ENCODE results near the gene ANKRD11. TPM values are rescaled to one million over a fixed set of nuclear protein-coding genes. Genes with fewer than 3 reads are reported as not detected.
"Not testable (repeated sequence)": the region's sequence is repeated elsewhere in the genome, so short reads cannot be mapped to it uniquely, and the experiment has no call there.

ANKRD11 gene
- total RNA-seq, 2 experiments from 2014 or later = 184 to 235 TPM

DNA sequence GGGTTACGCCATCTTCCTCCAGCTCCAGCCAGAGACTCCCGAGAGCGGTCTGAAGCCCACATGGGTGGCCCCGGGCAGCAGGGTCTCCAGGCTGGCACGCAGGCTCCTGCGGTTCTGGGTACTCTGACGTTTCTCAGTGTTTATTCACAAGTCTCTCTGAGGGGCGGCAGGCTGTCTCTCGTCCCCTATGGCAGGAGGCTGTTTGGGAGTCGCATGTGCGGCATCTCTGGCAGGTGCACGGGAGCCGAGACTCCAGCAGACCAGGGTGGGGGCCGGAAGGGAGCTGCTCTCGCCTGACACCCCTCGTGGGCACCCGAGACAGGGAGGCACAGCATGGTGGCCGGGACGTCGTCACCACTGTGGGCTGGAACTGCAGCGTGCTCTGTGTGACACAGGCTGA, 224.7 kb downstream of the ANKRD11 start:
- no peak overlapping the region for H3K4me3 Mint-ChIP-seq
- peaks cover 26% of the 10 kb centered on the region for H3K36me3 Mint-ChIP-seq
- CTCF ChIA-PET = no interaction called here
- peaks cover 6% of the 10 kb centered on the region for H3K4me1 Mint-ChIP-seq
- DNase-seq (no peak), ATAC-seq (no peak)
- H3K9me3 Mint-ChIP-seq (ENCODE audit: low read depth) = no peaks in the 10 kb centered on the region
- H3K27me3 Mint-ChIP-seq = no peaks in the 10 kb centered on the region
- no peak overlapping the region for H3K27ac Mint-ChIP-seq

DNA sequence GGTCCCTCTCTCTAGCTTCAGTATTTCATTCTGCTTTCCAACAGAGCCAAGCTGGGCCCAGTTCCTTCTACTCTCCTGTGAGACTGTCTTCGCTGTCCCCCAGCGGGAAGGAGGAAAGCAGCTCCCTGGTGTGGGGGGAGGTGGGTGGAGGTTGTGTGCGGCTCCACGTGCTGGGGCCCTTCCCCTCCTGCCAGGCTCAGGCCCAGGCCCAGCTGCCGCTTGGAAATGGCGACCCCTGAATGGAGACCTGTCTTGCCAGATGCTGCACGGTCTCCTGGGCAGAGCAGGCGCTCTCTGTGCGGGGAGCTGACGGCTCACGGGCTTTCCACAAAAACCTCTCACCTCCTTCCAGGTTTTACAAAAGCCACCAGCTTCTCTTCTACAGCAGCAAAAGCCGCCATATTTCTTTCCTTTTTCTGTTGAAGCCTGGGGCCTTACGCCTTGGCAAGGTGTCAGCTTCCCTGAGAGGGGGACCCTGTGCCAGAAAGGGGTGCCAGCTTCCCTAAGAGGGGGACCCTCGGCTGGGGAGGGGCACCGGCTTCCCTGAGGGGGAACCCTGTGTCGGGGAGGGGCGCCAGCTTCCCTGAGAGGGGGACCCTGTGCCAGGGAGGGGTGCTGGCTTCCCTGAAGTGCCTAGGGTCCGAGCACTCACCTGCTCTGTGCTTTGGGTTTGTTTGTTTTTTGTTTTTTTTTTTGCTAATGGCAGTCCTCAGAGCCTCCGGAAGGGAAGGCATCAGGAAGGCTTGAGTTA, 225.4 kb downstream of the ANKRD11 start:
- no peaks in the 10 kb centered on the region for H3K9me3 Mint-ChIP-seq (ENCODE audit: low read depth)
- CTCF ChIA-PET = interaction anchor here (1.0 kb wide), 1 partner anchor 24 kb away, joined by 3 read pairs; no protein-coding TSS in a partner anchor
- DNase-seq (no peak), ATAC-seq (no peak)
- H3K27me3 Mint-ChIP-seq = no peaks in the 10 kb centered on the region
- peaks cover 22% of the 10 kb centered on the region for H3K36me3 Mint-ChIP-seq
- H3K27ac Mint-ChIP-seq = no peak overlapping the region
- no peak overlapping the region for H3K4me3 Mint-ChIP-seq
- peaks cover 6% of the 10 kb centered on the region for H3K4me1 Mint-ChIP-seq

DNA sequence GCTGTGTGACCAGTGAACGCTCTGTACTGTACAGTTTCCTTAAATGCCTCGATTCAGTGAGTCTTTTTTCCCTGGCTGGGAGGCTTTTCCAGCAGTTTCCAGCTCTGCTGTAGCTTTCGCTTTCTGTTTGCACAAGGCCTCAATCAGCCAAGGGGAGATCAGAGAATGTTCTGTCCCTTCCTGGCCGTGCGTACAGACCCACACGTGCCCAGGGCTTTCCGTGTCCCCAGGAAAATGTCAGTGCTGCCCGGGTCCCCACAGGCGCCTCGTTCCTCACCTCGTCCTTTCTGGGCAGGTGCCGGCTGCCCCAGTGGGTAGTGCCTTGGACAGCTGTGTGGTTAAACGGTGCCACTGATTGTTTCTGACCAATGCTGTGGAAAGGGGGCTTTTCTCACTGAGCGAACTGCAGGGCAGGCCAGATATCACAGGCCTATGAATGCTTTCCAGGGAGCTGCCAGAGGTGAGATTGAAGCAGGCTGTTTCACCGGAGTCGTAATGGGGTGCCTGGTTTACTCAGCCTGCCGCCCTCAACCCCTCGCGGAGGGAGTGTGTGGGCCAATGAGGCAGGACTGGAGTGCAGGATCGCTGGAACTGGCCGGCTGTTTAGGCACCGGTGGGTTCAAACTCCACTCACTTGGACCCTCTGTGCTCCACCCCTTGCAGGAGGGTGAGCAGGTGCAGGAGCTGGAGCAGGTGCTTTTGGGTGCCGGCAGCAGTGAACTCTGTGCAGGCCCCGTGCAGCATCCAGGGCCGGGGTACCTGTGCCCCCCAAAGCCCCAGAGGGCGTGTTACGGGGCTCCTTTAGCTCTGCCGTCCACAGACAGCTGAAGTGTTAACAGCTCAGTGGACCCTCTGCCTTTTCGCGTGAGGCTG, 228.4 kb downstream of the ANKRD11 start:
- H3K27ac Mint-ChIP-seq = no peak overlapping the region
- ATAC-seq = no peak
- H3K4me3 Mint-ChIP-seq = no peak overlapping the region
- H3K9me3 Mint-ChIP-seq (ENCODE audit: low read depth) = no peaks in the 10 kb centered on the region
- H3K4me1 Mint-ChIP-seq = peaks cover 16% of the 10 kb centered on the region
- CTCF ChIA-PET = interaction anchor here (1.0 to 1.7 kb wide), 2 partner anchors 12 to 47 kb away, joined by 3 read pairs; no protein-coding TSS in a partner anchor
- no peak for DNase-seq
- peaks cover 7% of the 10 kb centered on the region for H3K36me3 Mint-ChIP-seq
- H3K27me3 Mint-ChIP-seq = peaks cover 22% of the 10 kb centered on the region

DNA sequence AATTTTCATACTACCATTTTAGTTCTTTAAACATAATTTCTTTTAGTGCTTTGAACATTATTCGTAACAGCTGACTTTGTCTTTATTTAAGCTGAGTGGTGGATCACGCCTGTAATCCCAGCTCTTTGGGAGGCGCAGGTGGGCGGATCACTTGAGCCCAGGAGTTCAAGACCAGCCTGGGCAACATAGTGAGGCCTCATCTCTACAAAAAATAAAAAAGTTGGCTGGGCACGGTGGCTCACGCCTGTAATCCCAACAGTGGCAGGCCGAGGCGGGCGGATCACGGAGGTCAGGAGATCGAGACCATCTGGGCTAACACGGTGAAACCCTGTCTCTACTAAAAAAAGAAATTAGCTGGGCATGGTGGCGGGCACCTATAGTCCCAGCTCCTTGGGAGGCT, 230.5 kb downstream of the ANKRD11 start:
- H3K27ac Mint-ChIP-seq; H3K36me3 Mint-ChIP-seq; CTCF ChIA-PET; ATAC-seq; H3K4me3 Mint-ChIP-seq; DNase-seq; H3K9me3 Mint-ChIP-seq (ENCODE audit: low read depth): not testable (repeated sequence)
- peaks cover 24% of the 10 kb centered on the region for H3K4me1 Mint-ChIP-seq
- H3K27me3 Mint-ChIP-seq = peaks cover 37% of the 10 kb centered on the region

DNA sequence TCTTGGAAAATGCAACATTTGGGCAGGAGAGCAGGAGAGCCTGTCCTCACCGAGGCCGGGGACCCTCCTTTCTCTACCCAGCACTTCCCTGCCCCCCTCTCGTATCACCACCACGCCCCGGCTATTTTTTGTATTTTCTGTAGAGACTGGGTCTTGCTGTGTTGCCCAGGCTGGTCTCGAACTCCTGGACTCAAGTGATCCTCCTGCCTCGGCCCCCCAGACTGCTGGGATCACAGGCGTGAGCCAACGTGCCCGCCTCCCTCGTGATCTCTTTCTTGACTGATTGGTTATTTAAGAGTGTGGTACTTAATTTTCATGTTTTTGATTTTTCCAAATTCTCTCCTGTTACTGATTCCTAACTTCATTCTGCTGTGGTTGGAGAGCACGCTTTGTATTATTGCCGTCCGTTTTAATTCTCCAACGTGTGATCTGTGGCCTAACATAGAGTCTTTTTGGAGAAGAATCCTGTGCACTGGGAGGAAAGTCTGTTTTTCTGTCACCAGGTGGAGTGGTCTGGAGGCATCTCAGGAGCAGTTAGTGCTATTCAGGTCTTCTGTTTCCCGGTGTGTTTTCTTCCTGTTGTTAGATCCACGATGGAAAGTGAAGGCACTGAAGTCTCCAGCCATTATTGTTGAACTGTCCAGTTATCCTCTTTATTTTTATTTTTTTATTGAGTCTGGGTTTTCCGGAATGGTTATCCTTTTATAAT, 232.4 kb downstream of the ANKRD11 start:
- peaks cover 42% of the 10 kb centered on the region for H3K27me3 Mint-ChIP-seq
- peaks cover 24% of the 10 kb centered on the region for H3K4me1 Mint-ChIP-seq
- DNase-seq (no peak), ATAC-seq (no peak)
- peaks cover 2% of the 10 kb centered on the region for H3K36me3 Mint-ChIP-seq
- H3K9me3 Mint-ChIP-seq (ENCODE audit: low read depth) = no peaks in the 10 kb centered on the region
- H3K4me3 Mint-ChIP-seq = peak overlapping the region; percentile 56
- CTCF ChIA-PET = interaction anchor here (2.2 kb wide), 1 partner anchor 10 kb away, joined by 6 read pairs; no protein-coding TSS in a partner anchor
- H3K27ac Mint-ChIP-seq = no peak overlapping the region

DNA sequence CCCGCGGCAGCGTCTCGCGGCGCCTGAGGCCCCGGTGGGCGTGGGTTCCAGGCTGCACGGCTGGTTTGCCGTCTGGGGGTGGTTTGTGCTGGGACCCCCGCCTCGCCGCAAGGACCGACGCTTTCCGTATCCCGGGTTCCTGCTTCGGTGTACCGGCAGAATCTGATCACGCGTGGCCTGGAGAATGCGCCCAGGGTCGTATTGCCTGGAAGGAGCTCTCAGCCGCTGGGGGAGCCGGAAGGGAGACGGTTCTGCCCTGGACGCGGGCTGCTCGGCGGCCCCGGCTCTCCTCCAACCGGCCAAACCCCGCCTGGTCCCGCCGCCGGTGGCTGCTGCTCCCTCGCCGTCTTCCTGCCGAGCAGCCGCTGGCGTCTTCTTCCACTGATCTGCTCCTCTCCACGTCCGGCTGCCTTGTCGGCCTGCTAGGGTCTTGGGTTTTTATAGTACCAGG, 233.1 kb downstream of the ANKRD11 start:
- H3K36me3 Mint-ChIP-seq = peaks cover 2% of the 10 kb centered on the region
- no peaks in the 10 kb centered on the region for H3K9me3 Mint-ChIP-seq (ENCODE audit: low read depth)
- no peak overlapping the region for H3K27ac Mint-ChIP-seq
- H3K4me1 Mint-ChIP-seq = peaks cover 20% of the 10 kb centered on the region
- CTCF ChIA-PET = interaction anchor here (2.2 kb wide), 1 partner anchor 10 kb away, joined by 6 read pairs; no protein-coding TSS in a partner anchor
- DNase-seq = no peak
- H3K27me3 Mint-ChIP-seq = peaks cover 42% of the 10 kb centered on the region
- ATAC-seq = peak; percentile 44
- peak overlapping the region; percentile 56 for H3K4me3 Mint-ChIP-seq

DNA sequence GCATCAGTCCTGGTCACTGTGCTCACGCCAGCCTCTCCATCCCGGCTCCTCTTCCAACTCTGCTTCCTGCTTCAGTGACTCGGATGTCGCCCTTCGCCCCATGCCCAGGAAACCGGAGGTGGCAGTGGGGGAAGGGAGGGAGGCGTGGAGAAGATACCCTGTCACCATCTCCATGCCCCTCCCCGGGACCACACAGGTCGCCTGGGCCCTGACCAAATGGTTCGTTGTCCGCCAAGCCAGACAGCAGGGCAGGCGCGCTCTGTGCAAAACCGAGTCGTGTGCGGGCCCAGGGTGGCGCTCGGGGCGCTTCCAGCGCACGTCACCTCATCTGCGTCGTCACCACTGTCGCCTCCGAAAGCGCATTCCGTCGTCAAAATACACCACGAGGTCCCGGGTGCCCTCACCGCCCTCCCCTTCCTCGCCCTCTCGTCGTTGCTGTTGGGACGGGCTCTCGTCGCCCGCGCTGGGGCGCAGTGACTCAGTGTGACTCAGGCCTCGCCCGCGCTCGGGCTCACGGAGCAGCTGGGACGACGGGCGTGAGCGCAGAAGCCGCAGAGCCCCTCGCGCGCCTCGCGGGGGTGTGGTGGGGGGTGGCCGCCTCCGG, 233.6 kb downstream of the ANKRD11 start:
- Mint-ChIP-seq H3K9me3 (ENCODE audit: low read depth) (no peaks in the 10 kb centered on the region), H3K27ac (peak overlapping the region; percentile 36), H3K4me1 (peaks cover 20% of the 10 kb centered on the region), H3K4me3 (peak overlapping the region; percentile 57), H3K36me3 (peaks cover 2% of the 10 kb centered on the region), H3K27me3 (peaks cover 42% of the 10 kb centered on the region)
- DNase-seq = peak; percentile 77
- ATAC-seq = peak; percentile 89
- CTCF ChIA-PET = interaction anchor here (2.2 kb wide), 1 partner anchor 9 kb away, joined by 6 read pairs; no protein-coding TSS in a partner anchor

DNA sequence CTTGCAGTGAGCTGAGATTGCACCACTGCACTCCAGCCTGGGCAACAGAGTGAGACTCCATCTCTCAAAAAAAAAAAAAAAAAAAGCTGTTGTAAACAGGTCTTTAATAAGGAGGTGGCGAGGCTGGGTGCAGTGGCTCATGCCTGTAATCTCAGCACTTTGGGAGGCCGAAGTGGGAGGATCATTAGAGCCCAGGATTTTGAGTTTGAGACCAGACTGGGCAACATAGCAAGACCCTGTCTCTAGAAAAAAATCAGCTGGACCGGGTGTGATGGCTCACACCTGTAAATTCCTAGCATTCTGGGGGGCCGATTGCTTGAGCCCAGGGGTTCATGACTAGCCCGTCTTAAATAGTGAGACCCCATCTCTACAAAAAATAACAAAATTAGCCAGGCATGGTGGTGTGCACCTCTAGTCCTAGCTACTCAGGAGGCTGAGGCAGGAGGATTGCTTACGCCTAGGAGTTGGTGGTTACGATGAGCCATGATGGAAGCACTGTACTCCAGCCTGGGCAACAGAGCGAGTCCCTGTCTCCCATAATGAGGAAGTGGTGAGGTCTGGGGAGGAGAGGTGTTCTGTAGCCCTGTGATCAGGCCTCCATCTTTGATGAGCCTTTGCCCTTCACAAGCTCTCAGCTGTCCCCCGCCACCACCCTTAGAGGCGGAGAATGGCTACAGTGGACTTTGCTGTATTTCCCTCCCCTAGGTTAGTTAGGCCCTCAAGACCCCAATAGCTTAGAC, 236.6 kb downstream of the ANKRD11 start:
- H3K9me3 Mint-ChIP-seq (ENCODE audit: low read depth) = peaks cover 6% of the 10 kb centered on the region
- peaks cover 8% of the 10 kb centered on the region for H3K36me3 Mint-ChIP-seq
- DNase-seq = no peak
- H3K27me3 Mint-ChIP-seq = peaks cover 34% of the 10 kb centered on the region
- ATAC-seq = no peak
- CTCF ChIA-PET = interaction anchor here (0.7 kb wide), 1 partner anchor 524 kb away, joined by 3 read pairs; no protein-coding TSS in a partner anchor
- H3K4me1 Mint-ChIP-seq = peaks cover 18% of the 10 kb centered on the region
- no peak overlapping the region for H3K27ac Mint-ChIP-seq
- no peak overlapping the region for H3K4me3 Mint-ChIP-seq

DNA sequence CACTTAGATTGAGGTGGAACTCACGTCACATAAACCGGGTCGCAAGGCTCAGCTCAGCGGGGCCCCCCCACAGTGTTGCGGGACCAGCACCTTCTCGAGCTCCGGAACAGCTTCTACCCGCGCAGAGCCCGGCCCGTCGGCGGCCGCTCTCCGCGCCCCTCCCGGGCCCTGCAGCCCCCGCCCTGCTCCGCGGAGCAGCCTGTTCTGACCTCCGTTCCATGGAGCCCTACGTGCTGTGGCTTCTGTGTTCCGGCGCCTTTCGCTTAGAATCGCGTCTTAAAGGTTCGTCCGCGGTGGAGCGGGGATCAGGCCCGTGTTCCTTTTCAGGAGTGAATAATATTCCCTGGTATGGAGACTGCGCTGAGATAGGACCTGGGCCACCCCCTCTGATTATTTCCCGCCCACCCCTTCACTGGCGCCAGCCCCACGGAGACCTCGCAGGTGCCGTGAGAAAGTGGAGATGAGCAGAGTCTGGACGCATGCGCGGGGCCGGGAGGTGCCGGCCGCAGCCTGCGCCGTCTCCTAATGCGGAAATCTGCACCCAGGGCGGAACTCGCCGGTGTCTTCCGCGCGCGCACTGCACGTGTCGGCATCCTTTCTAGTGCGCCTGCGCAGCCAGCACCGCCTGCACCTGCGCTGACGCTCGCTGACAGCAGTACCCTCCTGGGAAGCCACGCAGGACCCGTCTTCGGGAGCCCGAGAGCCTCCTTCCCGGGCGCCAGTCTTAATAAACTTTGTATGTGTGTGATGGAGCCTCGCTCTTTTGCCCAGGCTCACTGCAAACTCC, 242.0 kb downstream of the ANKRD11 start:
- CTCF ChIA-PET = interaction anchor here (1.6 kb wide), 1 partner anchor 8 kb away, joined by 6 read pairs; no protein-coding TSS in a partner anchor
- Mint-ChIP-seq H3K36me3 (peaks cover 9% of the 10 kb centered on the region), H3K27ac (no peak overlapping the region), H3K27me3 (no peaks in the 10 kb centered on the region), H3K4me3 (peak overlapping the region; percentile 67), H3K9me3 (ENCODE audit: low read depth) (peaks cover 6% of the 10 kb centered on the region), H3K4me1 (peaks cover 8% of the 10 kb centered on the region)
- ATAC-seq = no peak
- DNase-seq = no peak

DNA sequence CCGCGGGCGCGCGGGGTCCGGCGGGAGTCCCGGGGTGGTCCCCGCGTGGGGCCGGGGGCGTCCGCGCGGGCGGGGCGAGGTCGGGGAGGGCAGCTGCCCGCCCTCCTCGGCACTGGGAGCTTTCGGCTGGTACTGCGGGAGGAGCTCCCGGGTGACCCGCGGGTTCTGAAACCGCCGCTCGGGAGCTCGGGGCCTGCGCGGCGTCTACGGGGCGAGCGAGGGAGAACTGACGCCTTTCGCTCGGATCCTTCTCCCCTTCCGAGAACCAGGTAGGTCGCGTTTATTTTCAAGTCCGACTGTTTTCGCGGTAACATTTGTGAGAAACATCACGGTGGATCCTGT, 242.7 kb downstream of the ANKRD11 start:
- not testable (repeated sequence) for H3K9me3 Mint-ChIP-seq (ENCODE audit: low read depth); H3K36me3 Mint-ChIP-seq; ATAC-seq; H3K27ac Mint-ChIP-seq; DNase-seq; H3K27me3 Mint-ChIP-seq
- peak overlapping the region; percentile 67 for H3K4me3 Mint-ChIP-seq
- CTCF ChIA-PET = interaction anchor here (1.0 to 1.6 kb wide), 5 partner anchors 9 to 453 kb away, joined by 3 to 6 read pairs (median 4); no protein-coding TSS in a partner anchor
- H3K4me1 Mint-ChIP-seq = peaks cover 14% of the 10 kb centered on the region

DNA sequence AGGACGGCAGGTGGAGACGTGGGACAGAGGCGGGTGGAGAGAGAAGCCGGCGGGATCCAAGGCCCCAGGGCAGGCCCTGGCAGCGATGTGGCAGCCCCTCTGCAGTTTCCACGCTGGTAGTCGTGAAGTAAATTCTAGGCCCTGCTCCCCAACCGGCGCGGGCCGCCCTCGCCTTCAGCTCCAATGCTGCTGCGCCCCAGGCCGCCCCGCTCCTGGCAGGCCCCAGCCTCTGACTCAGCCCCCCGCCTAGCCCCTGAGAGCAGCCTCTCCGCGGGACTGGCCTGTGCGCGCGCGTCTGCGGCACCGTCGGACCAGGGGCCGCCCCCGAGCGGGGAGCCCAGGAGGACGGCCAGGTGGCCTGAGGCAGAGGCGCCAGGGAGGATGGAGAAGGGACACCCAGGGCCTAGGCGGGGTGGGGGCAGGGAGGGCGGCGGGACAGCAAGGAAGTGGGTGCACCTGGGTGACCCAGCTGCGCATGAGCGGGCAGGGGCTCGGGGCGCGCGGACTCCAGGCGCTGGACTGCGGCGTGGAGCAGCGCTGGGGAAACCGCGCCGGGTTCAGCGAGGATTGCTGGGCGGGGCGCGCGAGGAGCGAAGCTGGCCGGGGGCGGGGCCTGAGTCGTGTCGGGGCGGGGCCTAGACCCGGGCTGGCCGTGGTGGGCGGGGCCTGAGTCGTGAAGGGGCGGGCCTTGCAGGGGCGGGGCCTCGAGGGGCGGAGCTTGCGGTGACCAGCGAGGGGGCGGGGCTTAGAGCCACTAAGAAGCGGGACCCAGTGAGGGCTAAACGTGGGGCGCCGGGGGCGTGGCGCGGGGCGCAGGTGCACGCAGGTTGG, 243.2 kb downstream of the ANKRD11 start:
- Mint-ChIP-seq H3K27ac (peak overlapping the region; percentile 70), H3K27me3 (no peaks in the 10 kb centered on the region), H3K4me3 (peak overlapping the region; percentile 67), H3K9me3 (ENCODE audit: low read depth) (peaks cover 6% of the 10 kb centered on the region), H3K4me1 (peaks cover 16% of the 10 kb centered on the region), H3K36me3 (peaks cover 9% of the 10 kb centered on the region)
- CTCF ChIA-PET = interaction anchor here (1.0 to 1.6 kb wide), 5 partner anchors 10 to 454 kb away, joined by 3 to 6 read pairs (median 4); no protein-coding TSS in a partner anchor
- ATAC-seq = peak; percentile 90
- peak; percentile 95 for DNase-seq
